HUES64 (cell line): ENCODE measurements around the gene OSBPL2.

Experiments
- H3K27ac ChIP-seq: 2 replicates; pipeline ENCODE4 v1.7.0; 2013; ENCODE audit warnings: low read depth, low read length, inconsistent platforms
- H3K27me3 ChIP-seq: 2 replicates; pipeline ENCODE4 v1.6.1; 2013; ENCODE audit warnings: mild to moderate bottlenecking, low read length; ENCODE audit not compliant: insufficient read depth
- H3K36me3 ChIP-seq: 2 replicates; pipeline ENCODE4 v1.6.1; 2013; ENCODE audit warnings: mild to moderate bottlenecking, low read length; ENCODE audit not compliant: insufficient read depth
- H3K4me1 ChIP-seq: 2 replicates; pipeline ENCODE4 v1.6.1; 2013; ENCODE audit warnings: mild to moderate bottlenecking, low read length, moderate library complexity; ENCODE audit not compliant: insufficient read depth
- H3K4me3 ChIP-seq: 2 replicates; pipeline ENCODE4 v1.5.1; 2013; ENCODE audit warnings: mild to moderate bottlenecking, low read length, moderate library complexity
- H3K9ac ChIP-seq: 2 replicates; pipeline ENCODE4 v1.6.1; 2013; ENCODE audit warnings: mild to moderate bottlenecking, low read depth, low read length
- H3K9me3 ChIP-seq: 2 replicates; pipeline ENCODE4 v1.6.1; 2013; ENCODE audit warnings: low read depth, low read length; ENCODE audit not compliant: insufficient read depth
- WGBS: fragments of 150-250, 120-280 bp; methylation state at CpG from one replicate; pipeline ENCODE4 v1.1.7; 2013; ENCODE audit warnings: missing lambda C conversion rate; 5-methylcytosine and 5-hydroxymethylcytosine counted together

Gene OSBPL2

GRCh38 chr20:62305149-62305764 is 66.9 kb downstream of the OSBPL2 start:
- 89% methylated on average over 18 of the region's 18 CpGs for WGBS
- Histone ChIP-seq H3K4me1 (peaks cover 9% of the 10 kb centered on the region; the same call in 1 of the 2 replicates), H3K4me3 (0 out of 2 replicates have a peak overlapping the region, but pooled peaks have one; percentile 78), H3K27ac (no peak overlapping the region), H3K9ac (0 out of 2 replicates have a peak overlapping the region, but pooled peaks have one; percentile 16), H3K27me3 (no peaks in the 10 kb centered on the region), H3K9me3 (no peaks in the 10 kb centered on the region), H3K36me3 (peaks cover 65% of the 10 kb centered on the region)

DNA sequence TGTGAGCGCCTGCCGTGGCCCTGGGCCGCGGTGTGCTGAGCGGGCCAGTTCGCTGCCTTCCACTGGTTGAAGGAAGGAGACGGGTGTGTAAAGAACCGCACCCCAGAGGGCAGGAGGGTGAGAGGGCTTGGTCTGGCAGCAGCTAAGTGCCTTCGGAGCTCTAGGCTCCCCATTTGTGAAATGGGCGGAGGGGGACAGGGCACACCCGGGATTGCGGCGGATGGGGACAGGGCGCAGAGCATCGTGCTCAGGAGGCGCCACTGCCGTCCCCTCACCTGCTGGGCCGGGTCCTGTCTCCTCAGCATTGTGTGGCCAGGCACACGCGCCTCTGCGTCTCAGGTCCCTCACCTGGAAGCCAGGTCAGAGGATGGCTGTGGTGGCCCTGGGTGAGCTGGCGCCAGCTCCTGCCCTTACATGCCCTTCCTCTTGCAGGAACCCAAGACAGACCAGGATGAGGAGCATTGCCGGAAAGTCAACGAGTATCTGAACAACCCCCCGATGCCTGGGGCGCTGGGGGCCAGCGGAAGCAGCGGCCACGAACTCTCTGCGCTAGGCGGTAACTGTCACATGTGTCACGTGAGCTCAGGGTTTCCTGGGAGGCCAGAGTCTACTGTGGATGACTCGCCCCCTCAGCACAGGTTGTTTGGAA is 67.6 kb downstream of the OSBPL2 start:
- peak overlapping the region; percentile 41; the same call in 1 of the 2 replicates for H3K27ac ChIP-seq
- peaks cover 71% of the 10 kb centered on the region for H3K36me3 ChIP-seq
- no peak overlapping the region for H3K9ac ChIP-seq
- 93% methylated on average over 33 of the region's 33 CpGs for WGBS
- peaks cover 9% of the 10 kb centered on the region; the same call in 1 of the 2 replicates for H3K4me1 ChIP-seq
- H3K27me3 ChIP-seq = no peaks in the 10 kb centered on the region
- no peak overlapping the region for H3K4me3 ChIP-seq
- no peaks in the 10 kb centered on the region for H3K9me3 ChIP-seq

GRCh38 chr20:62306414-62307187 is 68.3 kb downstream of the OSBPL2 start:
- 93% methylated on average over 27 of the region's 27 CpGs for WGBS
- H3K4me1 ChIP-seq = peaks cover 9% of the 10 kb centered on the region; the same call in 1 of the 2 replicates
- H3K27ac ChIP-seq = peak overlapping the region; percentile 41; the same call in 1 of the 2 replicates
- peaks cover 78% of the 10 kb centered on the region for H3K36me3 ChIP-seq
- H3K27me3 ChIP-seq = no peaks in the 10 kb centered on the region
- H3K4me3 ChIP-seq = no peak overlapping the region
- no peaks in the 10 kb centered on the region for H3K9me3 ChIP-seq
- no peak overlapping the region for H3K9ac ChIP-seq

- Histone ChIP-seq H3K36me3 (peaks cover 87% of the 10 kb centered on the region), H3K9me3 (no peaks in the 10 kb centered on the region), H3K9ac (no peak overlapping the region), H3K4me3 (no peak overlapping the region), H3K27me3 (no peaks in the 10 kb centered on the region), H3K27ac (no peak overlapping the region; the same call in 1 of the 2 replicates), H3K4me1 (peaks cover 9% of the 10 kb centered on the region; the same call in 1 of the 2 replicates)
- 96% methylated on average over 42 of the region's 42 CpGs for whole genome bisulfite sequencing
Measured at GRCh38 chr20:62307226-62308101, 69.1 kb downstream of the OSBPL2 start.

- H3K4me3 ChIP-seq = no peak overlapping the region
- H3K27ac ChIP-seq = peak overlapping the region; percentile 21; the same call in 1 of the 2 replicates
- H3K9ac ChIP-seq = no peak overlapping the region
- 96% methylated on average over 29 of the region's 29 CpGs for WGBS
- H3K36me3 ChIP-seq = peaks cover 95% of the 10 kb centered on the region
- no peaks in the 10 kb centered on the region for H3K27me3 ChIP-seq
- H3K9me3 ChIP-seq = no peaks in the 10 kb centered on the region
- H3K4me1 ChIP-seq = peaks cover 9% of the 10 kb centered on the region; the same call in 1 of the 2 replicates
Measured at GRCh38 chr20:62308102-62308822, 69.9 kb downstream of the OSBPL2 start.

GRCh38 chr20:62309198-62309944 is 71.0 kb downstream of the OSBPL2 start:
- Histone ChIP-seq H3K27me3 (no peaks in the 10 kb centered on the region), H3K36me3 (peaks cover 97% of the 10 kb centered on the region), H3K4me1 (peaks cover 6% of the 10 kb centered on the region; the same call in 1 of the 2 replicates), H3K9me3 (no peaks in the 10 kb centered on the region), H3K9ac (no peak overlapping the region), H3K4me3 (no peak overlapping the region), H3K27ac (peak overlapping the region; percentile 41; the same call in 1 of the 2 replicates)
- 92% methylated on average over 25 of the region's 26 CpGs for WGBS

- Histone ChIP-seq H3K4me1 (no peaks in the 10 kb centered on the region), H3K9me3 (no peaks in the 10 kb centered on the region), H3K9ac (no peak overlapping the region), H3K36me3 (peaks cover 97% of the 10 kb centered on the region), H3K27ac (peak overlapping the region; percentile 35; the same call in 1 of the 2 replicates), H3K4me3 (no peak overlapping the region), H3K27me3 (no peaks in the 10 kb centered on the region)
- WGBS = 91% methylated on average over 29 of the region's 29 CpGs
Measured at GRCh38 chr20:62309947-62310756, 71.8 kb downstream of the OSBPL2 start.

DNA sequence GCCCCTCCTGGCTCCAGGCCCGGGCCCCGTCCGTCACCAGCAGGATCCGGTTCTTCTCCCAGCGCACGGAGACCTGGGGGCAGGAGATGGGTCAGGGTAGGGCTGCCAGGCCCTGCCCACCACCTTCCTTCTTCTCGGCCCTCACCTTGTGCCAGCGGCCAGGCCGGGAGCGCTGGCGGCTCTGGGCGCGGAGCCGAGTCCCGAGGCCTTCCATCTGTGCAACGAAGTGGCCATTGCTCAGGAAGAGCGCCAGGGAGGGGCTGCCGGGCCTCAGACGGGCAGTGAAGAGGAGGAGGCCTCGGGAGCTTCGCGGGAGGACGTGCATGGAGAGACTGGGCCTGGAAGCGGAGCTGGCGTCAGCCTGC is 72.4 kb downstream of the OSBPL2 start:
- no peak overlapping the region for H3K9ac ChIP-seq
- 92% methylated on average over 25 of the region's 25 CpGs for WGBS
- no peak overlapping the region for H3K4me3 ChIP-seq
- peaks cover 97% of the 10 kb centered on the region for H3K36me3 ChIP-seq
- no peaks in the 10 kb centered on the region for H3K27me3 ChIP-seq
- no peaks in the 10 kb centered on the region for H3K4me1 ChIP-seq
- H3K9me3 ChIP-seq = no peaks in the 10 kb centered on the region
- no peak overlapping the region for H3K27ac ChIP-seq

GRCh38 chr20:62311150-62311549 is 72.8 kb downstream of the OSBPL2 start:
- no peaks in the 10 kb centered on the region for H3K9me3 ChIP-seq
- H3K4me3 ChIP-seq = no peak overlapping the region
- H3K36me3 ChIP-seq = peaks cover 97% of the 10 kb centered on the region
- 95% methylated on average over 18 of the region's 18 CpGs for WGBS
- H3K9ac ChIP-seq = no peak overlapping the region
- H3K4me1 ChIP-seq = no peaks in the 10 kb centered on the region
- no peaks in the 10 kb centered on the region for H3K27me3 ChIP-seq
- no peak overlapping the region for H3K27ac ChIP-seq
